Adrenal gland (tissue), 12 donors: ENCODE data around the gene PHLDB1. TPM values are rescaled to one million over a fixed set of nuclear protein-coding genes. Genes with fewer than 3 reads are reported as not detected.
"Not testable (repeated sequence)": the region's sequence is repeated elsewhere in the genome, so short reads cannot be mapped to it uniquely, and the experiment has no call there.

Experiments
- DNase-seq, 7 donors: peaks; one replicate each; pipeline ENCODE4 v3.0.0-alpha.2; 2019 to 2020
- H3K27ac ChIP-seq, 5 donors: fragments of 200-600 bp; sonication (generic) in 4 of 5; 1 replicate in 3 of 5; 2 replicates in 2 of 5; pipeline versions ENCODE4 v1.5.1 to v1.8.0; 2016 to 2020; ENCODE audit warnings: mild to moderate bottlenecking in 1 of 5
- H3K27me3 ChIP-seq: fragments of 200-600 bp; 2 replicates; pipeline ENCODE4 v1.8.0; 2021
- H3K36me3 ChIP-seq, 2 donors: fragments of 200-600 bp; replicated peaks in 1 of 2; 1 replicate in 1 of 2; 2 replicates in 1 of 2; pipeline versions ENCODE4 v1.5.1 to v1.8.0; 2018 to 2022
- H3K4me1 ChIP-seq, 2 donors: fragments of 200-600 bp; replicated peaks in 1 of 2; 1 replicate in 1 of 2; 2 replicates in 1 of 2; pipeline versions ENCODE4 v1.5.1 to v1.8.0; 2018 to 2021
- H3K4me3 ChIP-seq, 4 donors: fragments of 200-600 bp; sonication (generic) in 3 of 4; one replicate each; pipeline ENCODE4 v1.5.1; 2016 to 2018
- H3K9me3 ChIP-seq, 3 donors: fragments of 200-600 bp; sonication (generic) in 1 of 3; replicated peaks in 1 of 3; 1 replicate in 2 of 3; 2 replicates in 1 of 3; pipeline versions ENCODE4 v1.5.1 to v1.8.0; 2016 to 2021
- POLR2A ChIP-seq, 2 donors: fragments of 450-650 bp; IDR thresholded peaks; one replicate each; pipeline ENCODE4 v1.6.1; 2017; ENCODE audit warnings: antibody characterized with exemption in 2 of 2, mild to moderate bottlenecking in 2 of 2, moderate library complexity in 1 of 2
- WGBS, 4 donors: extraction: QIAGEN DNeasy Blood & Tissue Kit in 2 of 4; methylation state at CpG; one replicate each; pipeline versions ENCODE4 v1.1.5 to v1.1.7; 2013 to 2017; 5-methylcytosine and 5-hydroxymethylcytosine counted together
- intact Hi-C, 2 donors: fragments of 100-400 bp; cut with DNase I; formaldehyde crosslinking; loops; one replicate each; pipeline versions ENCODE4 v1.14.1 to v1.15.0; 2022 to 2023
- polyA plus RNA-seq, 3 donors: library from polyadenylated mRNA; stranded (reverse); fragments of 200-250 nt in 2 of 3; fragments of 350-450 nt in 1 of 3; fragmentation: Illumina TruSeq in 1 of 3; extraction: RNeasy Lipid Tissue Mini Kit (QIAGEN cat#74804) in 1 of 3; gene quantifications; one replicate each; pipeline ENCODE4 v1.2.3, GENCODE V29; 2013 to 2014
- total RNA-seq, 9 donors: library from RNA; depleted of rRNA in 4 of 9; stranded (reverse); fragments of >200 nt in 4 of 9; fragments of 120-200 nt in 1 of 9; fragmentation: NEBNext Ultra II Directional in 1 of 9; extraction: Animal tissue kit (Norgen Biotek cat#: 25700) in 1 of 9; gene quantifications; one replicate each; pipeline versions ENCODE4 v1.1.0 to v1.2.4, GENCODE V29; 2013 to 2023
- TF ChIP-seq, protein P1 (sequence below), 6 experiments: fragments of 450-650 bp in 4 of 6; fragments of 200-600 bp in 2 of 6; sonication (generic) in 1 of 6; IDR thresholded peaks; 1 replicate in 5 of 6; 2 replicates in 1 of 6; pipeline versions ENCODE4 v1.5.1 to v1.8.0; 2016 to 2021; ENCODE audit warnings: antibody characterized with exemption in 6 of 6, mild to moderate bottlenecking in 2 of 6, moderate library complexity in 1 of 6
- donor health status: healthy with polysubstance abuse.
- donor health status: Bipolar disorder and iron deficiency.
- donor health status: DM: yes; HTN: yes; CAD: no.
- donor health status: DM: no; HTN: no; CAD: no.
- donor health status: DM: no; HTN: no; CAD: no.
- donor health status: DM: yes; HTN: yes; CAD: no.

The PHLDB1 gene
- total and polyA plus RNA-seq, 12 donors = 20.7 to 207 (median 80.2) TPM

- Histone ChIP-seq H3K9me3 (no peaks in the 10 kb centered on the region), H3K27ac (peak overlapping the region in 4 of 5 donors; percentile 19 to 92 (median 52)), H3K4me3 (peak overlapping the region in 1 of 4 donors; percentile 76), H3K27me3 (no peaks in the 10 kb centered on the region), H3K4me1 (peaks cover 5 to 46% of the 10 kb centered on the region in 2 donors), H3K36me3 (peaks cover 0 to 9% of the 10 kb centered on the region in 2 donors)
- no peak for TF ChIP-seq POLR2A (IDR thresholded peaks at IDR 0.05)
- TF ChIP-seq, protein P1, sequence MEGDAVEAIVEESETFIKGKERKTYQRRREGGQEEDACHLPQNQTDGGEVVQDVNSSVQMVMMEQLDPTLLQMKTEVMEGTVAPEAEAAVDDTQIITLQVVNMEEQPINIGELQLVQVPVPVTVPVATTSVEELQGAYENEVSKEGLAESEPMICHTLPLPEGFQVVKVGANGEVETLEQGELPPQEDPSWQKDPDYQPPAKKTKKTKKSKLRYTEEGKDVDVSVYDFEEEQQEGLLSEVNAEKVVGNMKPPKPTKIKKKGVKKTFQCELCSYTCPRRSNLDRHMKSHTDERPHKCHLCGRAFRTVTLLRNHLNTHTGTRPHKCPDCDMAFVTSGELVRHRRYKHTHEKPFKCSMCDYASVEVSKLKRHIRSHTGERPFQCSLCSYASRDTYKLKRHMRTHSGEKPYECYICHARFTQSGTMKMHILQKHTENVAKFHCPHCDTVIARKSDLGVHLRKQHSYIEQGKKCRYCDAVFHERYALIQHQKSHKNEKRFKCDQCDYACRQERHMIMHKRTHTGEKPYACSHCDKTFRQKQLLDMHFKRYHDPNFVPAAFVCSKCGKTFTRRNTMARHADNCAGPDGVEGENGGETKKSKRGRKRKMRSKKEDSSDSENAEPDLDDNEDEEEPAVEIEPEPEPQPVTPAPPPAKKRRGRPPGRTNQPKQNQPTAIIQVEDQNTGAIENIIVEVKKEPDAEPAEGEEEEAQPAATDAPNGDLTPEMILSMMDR (IDR thresholded peaks at IDR 0.05) = no peak
- peak in 3 of 7 donors; percentile 16 to 58 (median 18) for DNase-seq
- intact Hi-C loops = no loop called here
- 53 to 58% (median 55%) methylated on average over 36 to 57 of the region's 57 CpGs for WGBS, 4 donors
Measured at GRCh38 chr11:118609380-118610224, 2.2 kb downstream of the PHLDB1 start.

- Histone ChIP-seq H3K27ac (peak overlapping the region in 4 of 5 donors; percentile 28 to 92 (median 67)), H3K4me1 (peaks cover 5 to 39% of the 10 kb centered on the region in 2 donors), H3K36me3 (peaks cover 0 to 13% of the 10 kb centered on the region in 2 donors), H3K9me3 (no peaks in the 10 kb centered on the region), H3K4me3 (peak overlapping the region in 3 of 4 donors; percentile 6 to 76 (median 29)), H3K27me3 (no peaks in the 10 kb centered on the region)
- intact Hi-C loops = no loop called here
- DNase-seq = peak in 3 of 7 donors; percentile 19 to 54 (median 20)
- WGBS, 4 donors = 42 to 49% (median 47%) methylated on average over 21 to 42 of the region's 42 CpGs
- TF ChIP-seq POLR2A (IDR thresholded peaks at IDR 0.05) = no peak
- TF ChIP-seq, protein P1 (IDR thresholded peaks at IDR 0.05) = no peak
Measured at GRCh38 chr11:118610225-118610772, 2.9 kb downstream of the PHLDB1 start.

DNA sequence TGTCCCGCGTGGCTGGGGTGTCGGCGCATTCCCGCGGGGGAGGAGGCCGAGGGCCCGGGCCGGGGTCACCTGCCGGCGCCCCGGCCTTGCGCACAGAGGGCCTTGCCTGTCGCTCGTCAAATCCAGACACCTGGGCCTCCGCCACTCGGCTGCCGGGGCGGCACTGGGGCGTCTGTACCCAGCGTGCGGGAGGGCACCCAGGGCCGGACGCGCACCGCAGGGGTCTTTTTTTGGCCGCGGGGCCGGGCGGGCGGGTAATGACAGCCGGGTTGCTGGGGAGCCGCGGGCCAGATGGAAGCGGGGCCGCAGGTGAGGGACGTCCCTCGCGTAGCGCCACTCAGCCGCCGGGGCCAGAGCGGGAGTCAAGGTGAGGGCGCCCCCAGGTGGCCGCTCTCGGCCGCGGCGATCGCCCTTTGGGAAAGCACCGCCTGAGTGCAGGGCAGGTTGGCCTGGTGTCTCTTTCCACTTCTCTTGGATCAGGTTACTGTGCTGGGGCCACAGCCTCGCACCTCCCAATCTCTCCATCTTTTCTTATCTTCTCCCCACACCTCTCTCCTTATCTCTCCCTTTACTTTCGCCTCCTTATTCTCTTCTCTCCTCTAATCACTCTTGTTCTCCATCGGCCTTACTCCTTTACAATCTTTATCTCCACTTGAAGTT lies 3.5 kb downstream of the PHLDB1 start:
- Histone ChIP-seq H3K4me3 (peak overlapping the region in 3 of 4 donors; percentile 6 to 76 (median 29)), H3K4me1 (peaks cover 5 to 34% of the 10 kb centered on the region in 2 donors), H3K27me3 (no peaks in the 10 kb centered on the region), H3K36me3 (peaks cover 0 to 19% of the 10 kb centered on the region in 2 donors), H3K27ac (peak overlapping the region in 4 of 5 donors; percentile 28 to 92 (median 67)), H3K9me3 (no peaks in the 10 kb centered on the region)
- TF ChIP-seq, protein P1 (IDR thresholded peaks at IDR 0.05) = peak; percentile 39 to 83 (median 72)
- TF ChIP-seq POLR2A (IDR thresholded peaks at IDR 0.05) = no peak
- WGBS, 4 donors = 8 to 14% (median 10%) methylated on average over 12 to 54 of the region's 54 CpGs
- intact Hi-C loops = no loop called here
- peak; percentile 59 to 92 (median 82) for DNase-seq

DNA sequence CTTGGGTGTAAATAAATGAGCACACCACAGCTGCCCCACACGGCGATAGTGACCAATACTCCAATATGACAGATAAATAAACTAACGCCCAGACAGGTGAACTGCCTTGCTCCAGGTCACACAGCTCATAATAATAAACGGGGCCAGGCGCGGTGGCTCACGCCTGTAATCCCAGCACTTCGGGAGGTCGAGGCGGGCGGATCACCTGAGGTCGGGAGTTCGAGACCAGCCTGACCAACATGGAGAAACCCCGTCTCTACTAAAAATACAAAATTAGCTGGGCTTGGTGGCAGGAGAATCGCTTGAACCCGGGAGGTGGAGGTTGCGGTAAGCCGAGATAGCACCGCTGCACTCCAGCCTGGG lies 4.0 kb downstream of the PHLDB1 start:
- Histone ChIP-seq H3K4me1 (peaks cover 5 to 30% of the 10 kb centered on the region in 2 donors), H3K4me3 (peak overlapping the region in 1 of 4 donors; percentile 76), H3K27ac (peak overlapping the region in 2 of 5 donors; percentile 78 to 92), H3K36me3 (peaks cover 0 to 24% of the 10 kb centered on the region in 2 donors)
- H3K27me3 ChIP-seq, H3K9me3 ChIP-seq, intact Hi-C loops: not testable (repeated sequence)
- 67 to 79% (median 76%) methylated on average over 19 of the region's 19 CpGs for WGBS, 4 donors
- peak in 2 of 7 donors; percentile 11 to 54 for DNase-seq
